GM18498 (cell line): ENCODE results near the gene NHSL1.

Experiments used
- ATAC-seq: cut with Tn5 transposase; IDR thresholded peaks from one replicate; pipeline ENCODE4 v1.9.1; 2021; ENCODE audit warnings: mild to moderate bottlenecking, moderate library complexity; ENCODE audit not compliant: unreplicated experiment

Gene NHSL1

DNA sequence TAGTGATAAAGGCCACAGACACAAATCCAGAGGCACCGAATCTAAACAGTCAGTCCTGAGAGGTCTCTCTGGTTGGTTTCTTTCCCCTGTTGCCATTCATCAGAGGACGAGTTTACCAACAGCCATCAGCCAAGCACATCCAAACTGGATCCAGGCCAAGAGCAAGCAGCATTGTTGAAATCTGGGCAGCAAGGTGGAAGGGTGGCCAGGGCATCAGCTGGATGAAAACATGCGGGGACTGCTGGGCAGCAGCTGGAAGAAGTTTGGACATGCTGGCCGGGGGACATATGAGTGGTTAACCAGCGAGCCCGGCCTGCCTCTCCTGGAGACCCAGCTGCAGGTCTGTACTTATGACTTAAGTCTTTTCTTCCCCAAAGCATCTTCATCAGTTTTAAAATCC lies 121.5 kb downstream of the NHSL1 start, which contains the start of gene SMIM28:
SMIM28 (plus strand) TSS at position 62 of the 400 bp plus-strand sequence; CDS start at position 230, 168 bp downstream.
- no peak for ATAC-seq

DNA sequence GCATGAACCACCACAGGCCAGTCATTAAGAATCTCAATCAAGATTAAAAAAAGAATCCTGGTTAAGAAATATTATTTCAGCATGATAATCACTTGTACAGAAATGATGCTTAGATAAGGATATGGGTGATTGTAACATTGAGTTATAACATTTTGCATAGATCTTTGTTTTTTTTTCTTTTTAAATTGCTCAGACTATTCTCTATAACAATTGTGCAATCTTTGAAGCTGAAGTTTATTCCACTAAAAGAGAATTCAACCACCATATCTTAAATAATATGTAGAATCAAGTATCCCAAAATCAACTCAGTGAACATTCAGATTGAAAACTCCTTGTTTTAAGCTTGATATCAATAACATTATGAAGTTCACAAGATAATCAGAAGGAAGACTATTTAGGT lies 122.3 kb downstream of the NHSL1 start:
- no peak for ATAC-seq

DNA sequence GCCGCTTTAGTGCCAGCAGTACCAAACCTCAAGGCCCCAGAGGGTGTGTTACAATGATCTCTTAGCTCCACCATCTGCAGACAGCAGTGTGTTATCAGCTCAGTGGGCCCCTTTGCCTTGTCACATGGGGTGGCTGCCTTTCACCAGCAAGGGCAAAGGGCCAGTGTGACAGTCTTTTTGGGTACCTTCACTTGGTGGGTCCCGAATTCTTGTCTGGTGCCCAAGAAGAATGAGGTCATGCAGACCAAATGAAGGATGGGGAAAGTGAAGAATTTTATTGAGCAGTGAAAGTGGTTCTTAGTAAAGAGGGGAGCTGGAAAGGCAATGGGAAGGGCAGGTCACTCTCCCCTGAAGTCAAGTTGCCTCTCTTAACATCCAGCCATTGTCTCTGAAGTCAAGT lies 124.5 kb downstream of the NHSL1 start:
- ATAC-seq: no peak

DNA sequence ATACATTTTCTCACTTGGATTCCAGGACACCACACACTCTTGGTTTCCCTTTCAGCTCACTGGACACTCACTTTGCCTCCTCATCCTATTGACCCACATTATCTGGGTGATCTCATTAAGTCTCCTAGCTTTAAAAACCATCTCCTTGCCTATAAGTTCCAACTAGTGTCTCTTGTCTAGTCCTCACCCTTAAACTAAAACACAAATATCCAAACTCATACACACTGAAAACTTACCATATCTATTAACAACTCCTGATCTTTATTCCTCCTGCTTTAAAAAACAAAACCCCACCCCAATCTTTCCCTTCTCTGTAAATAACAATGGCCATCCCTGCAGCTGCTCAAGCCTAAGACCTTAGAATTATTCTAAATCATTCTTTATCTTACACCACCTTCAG lies 125.1 kb downstream of the NHSL1 start:
- no peak for ATAC-seq

DNA sequence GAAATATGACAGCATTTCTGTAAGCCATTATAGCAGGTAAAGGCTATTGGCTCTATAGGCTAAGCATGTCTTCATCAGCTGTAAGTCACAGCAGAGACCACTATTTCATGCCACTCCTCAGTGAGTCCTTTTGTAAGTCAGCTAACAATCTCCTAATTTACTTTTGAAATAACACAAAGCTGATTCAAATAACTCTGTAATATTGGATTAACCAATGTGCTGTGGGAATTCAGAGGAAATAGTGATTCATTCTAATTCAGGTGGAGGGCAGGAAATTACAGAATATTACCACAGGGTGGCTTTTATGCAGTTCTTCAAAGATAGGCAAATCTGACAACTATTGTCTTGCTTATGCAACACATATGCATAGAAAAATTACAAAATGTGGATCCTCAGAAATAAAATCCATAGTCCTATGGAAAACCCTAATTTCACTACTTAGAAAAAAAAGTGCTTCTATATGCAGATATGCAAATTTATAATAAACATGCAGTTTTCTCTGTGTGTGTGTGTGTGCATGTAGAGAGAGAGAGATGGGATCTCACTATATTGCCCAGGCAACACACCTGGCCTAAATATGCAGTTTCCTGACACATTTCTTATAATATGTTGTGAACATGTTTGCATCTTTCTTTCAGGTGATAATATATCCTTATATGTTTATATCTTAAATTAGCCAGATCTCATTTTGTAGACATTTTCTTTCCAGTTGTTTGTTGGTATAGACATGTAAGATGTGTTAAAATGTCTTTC lies 126.4 kb downstream of the NHSL1 start:
- ATAC-seq: no peak
